SU-DHL-6 (cell line): ENCODE results near the gene SNX25.

Experiments used
- H2AFZ ChIP-seq: fragments of 200-600 bp; sonication (generic); 2 replicates; pipeline ENCODE4 v1.6.1; 2014; ENCODE audit warnings: low read depth, mild to moderate bottlenecking, moderate library complexity, mixed read lengths, antibody characterized with exemption, low read length; ENCODE audit not compliant: severe bottlenecking
- H3F3A ChIP-seq: fragments of 200-600 bp; shearing (Covaris generic); 2 replicates; pipeline ENCODE4 v1.6.0; 2016; ENCODE audit warnings: antibody characterized with exemption, mild to moderate bottlenecking; ENCODE audit not compliant: insufficient read depth
- H3K27ac ChIP-seq: fragments of 200-600 bp; sonication (generic); 2 replicates; pipeline ENCODE4 v1.5.1; 2016; ENCODE audit warnings: low read depth, mild to moderate bottlenecking, low read length, moderate library complexity, mixed read lengths
- H3K27me3 ChIP-seq: fragments of 200-600 bp; sonication (generic), shearing (Covaris generic); 2 replicates; pipeline ENCODE4 v1.6.0; 2014; ENCODE audit warnings: mild to moderate bottlenecking, low read length
- H3K36me3 ChIP-seq: fragments of 200-600 bp; sonication (generic); 2 replicates; pipeline ENCODE4 v1.6.1; 2014; ENCODE audit warnings: mild to moderate bottlenecking, low read length, mixed read lengths
- H3K4me2 ChIP-seq: fragments of 300-600, 200-600 bp; shearing (Covaris generic), sonication (generic); 2 replicates; pipeline ENCODE4 v1.6.0; 2014; ENCODE audit warnings: low read length, low read depth, mild to moderate bottlenecking; ENCODE audit not compliant: poor library complexity, severe bottlenecking
- H3K4me3 ChIP-seq: fragments of 200-600 bp; sonication (generic); 2 replicates; pipeline ENCODE4 v1.5.1; 2014; ENCODE audit warnings: antibody characterized with exemption, low read length, mild to moderate bottlenecking, mixed read lengths; ENCODE audit not compliant: insufficient read depth, poor library complexity, severe bottlenecking
- H3K79me2 ChIP-seq: fragments of 200-600 bp; sonication (generic); 2 replicates; pipeline ENCODE4 v1.6.1; 2014; ENCODE audit warnings: mild to moderate bottlenecking, low read length, moderate library complexity; ENCODE audit not compliant: insufficient read depth
- H3K9ac ChIP-seq: fragments of 200-600 bp; sonication (generic); 2 replicates; pipeline ENCODE4 v1.7.0; 2014; ENCODE audit warnings: mild to moderate bottlenecking, low read length
- H3K9me2 ChIP-seq: fragments of 200-600 bp; sonication (generic); replicated peaks from 2 replicates; pipeline ENCODE4 v1.6.1; 2014; ENCODE audit warnings: low read length; ENCODE audit not compliant: insufficient read depth
- H3K9me3 ChIP-seq: fragments of 200-600 bp; sonication (generic); 2 replicates; pipeline ENCODE4 v1.6.1; 2014; ENCODE audit warnings: low read length, mixed read lengths; ENCODE audit not compliant: insufficient read depth
- H4K20me1 ChIP-seq: fragments of 200-600 bp; sonication (generic); 2 replicates; pipeline ENCODE4 v1.6.1; 2014; ENCODE audit warnings: low read depth, mild to moderate bottlenecking, antibody characterized with exemption, low read length, moderate library complexity, mixed read lengths
- CTCF ChIP-seq: fragments of 200-600 bp; sonication (generic); IDR thresholded peaks from one replicate; pipeline ENCODE4 v1.5.1; 2017; ENCODE audit warnings: antibody characterized with exemption, mild to moderate bottlenecking, low read length, moderate library complexity; ENCODE audit not compliant: insufficient read depth, poor library complexity, severe bottlenecking
- EZH2phosphoT487 ChIP-seq: fragments of 200-600 bp; sonication (generic), shearing (Covaris generic); conservative IDR thresholded peaks from 2 replicates; pipeline ENCODE4 v1.6.1; 2018; ENCODE audit warnings: mild to moderate bottlenecking, antibody characterized with exemption, low read length, moderate library complexity, mixed read lengths

SNX25 gene

GRCh38 chr4:185305979-185306442 is 96.6 kb downstream of the SNX25 start:
- Histone ChIP-seq H3F3A (no peaks in the 10 kb centered on the region), H3K4me3 (no peak overlapping the region), H3K4me2 (no peak overlapping the region), H3K27ac (no peak overlapping the region), H3K79me2 (no peaks in the 10 kb centered on the region), H3K9ac (no peak overlapping the region), H3K9me3 (no peaks in the 10 kb centered on the region), H2AFZ (no peak overlapping the region), H4K20me1 (no peaks in the 10 kb centered on the region), H3K9me2 (no peaks in the 10 kb centered on the region), H3K27me3 (no peaks in the 10 kb centered on the region), H3K36me3 (no peaks in the 10 kb centered on the region; the same call in 1 of the 2 replicates)
- TF ChIP-seq EZH2phosphoT487 = no peak
- TF ChIP-seq CTCF = no peak

- no peaks in the 10 kb centered on the region for H3F3A ChIP-seq
- H3K36me3 ChIP-seq = no peaks in the 10 kb centered on the region; the same call in 1 of the 2 replicates
- no peaks in the 10 kb centered on the region for H3K9me2 ChIP-seq
- H4K20me1 ChIP-seq = no peaks in the 10 kb centered on the region
- H3K4me2 ChIP-seq = no peak overlapping the region
- no peak overlapping the region for H2AFZ ChIP-seq
- H3K79me2 ChIP-seq = no peaks in the 10 kb centered on the region
- H3K9me3 ChIP-seq = no peaks in the 10 kb centered on the region
- no peak overlapping the region for H3K4me3 ChIP-seq
- no peak for TF ChIP-seq EZH2phosphoT487
- TF ChIP-seq CTCF = no peak
- H3K27ac ChIP-seq = no peak overlapping the region
- no peak overlapping the region for H3K9ac ChIP-seq
- no peaks in the 10 kb centered on the region for H3K27me3 ChIP-seq
Measured at GRCh38 chr4:185307136-185307950, 97.9 kb downstream of the SNX25 start.

- H3F3A ChIP-seq = no peaks in the 10 kb centered on the region
- H3K9ac ChIP-seq = no peak overlapping the region
- no peak overlapping the region for H3K27ac ChIP-seq
- no peaks in the 10 kb centered on the region for H4K20me1 ChIP-seq
- no peak overlapping the region for H2AFZ ChIP-seq
- no peaks in the 10 kb centered on the region for H3K9me2 ChIP-seq
- no peak for TF ChIP-seq EZH2phosphoT487
- TF ChIP-seq CTCF = no peak
- H3K36me3 ChIP-seq = peaks cover 2% of the 10 kb centered on the region; the same call in 1 of the 2 replicates
- H3K4me3 ChIP-seq = no peak overlapping the region
- no peaks in the 10 kb centered on the region for H3K27me3 ChIP-seq
- no peaks in the 10 kb centered on the region for H3K9me3 ChIP-seq
- no peak overlapping the region for H3K4me2 ChIP-seq
- H3K79me2 ChIP-seq = no peaks in the 10 kb centered on the region
Measured at GRCh38 chr4:185309770-185310169, 100.4 kb downstream of the SNX25 start.
